ENCODE data around the gene OSBPL3.

DNA sequence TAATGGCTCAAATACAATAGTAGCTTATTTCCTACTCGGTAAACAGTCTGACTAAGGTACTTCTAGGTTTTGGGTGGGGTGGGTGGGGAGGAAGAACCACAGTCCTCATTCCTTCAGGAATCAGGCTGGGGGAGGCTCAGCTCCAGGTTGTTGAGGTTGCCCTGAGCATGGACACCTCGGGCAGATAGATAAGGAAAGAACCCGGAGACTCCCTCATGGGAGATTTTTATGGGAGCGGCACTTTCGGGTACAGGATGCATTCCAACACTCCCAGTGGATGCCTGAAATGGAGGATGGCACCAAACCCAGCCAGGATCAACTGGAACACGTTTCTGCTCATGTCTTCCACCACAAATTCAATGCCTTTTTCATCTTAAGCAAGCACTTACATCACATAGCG, 217.2 kb downstream of the OSBPL3 start:
- TF ChIP-seq CBFB (CRISPR knock-in tag; IDR thresholded peaks at IDR 0.05; ENCODE audit: low read depth) (no peak), ZNF416 (CRISPR knock-in tag; IDR thresholded peaks at IDR 0.05) (no peak), GABPB1 (CRISPR knock-in tag; IDR thresholded peaks at IDR 0.05) (no peak), KAT7 (CRISPR knock-in tag; IDR thresholded peaks at IDR 0.05; ENCODE audit: borderline replicate concordance) (no peak)
- TF ChIP-seq, protein P1, sequence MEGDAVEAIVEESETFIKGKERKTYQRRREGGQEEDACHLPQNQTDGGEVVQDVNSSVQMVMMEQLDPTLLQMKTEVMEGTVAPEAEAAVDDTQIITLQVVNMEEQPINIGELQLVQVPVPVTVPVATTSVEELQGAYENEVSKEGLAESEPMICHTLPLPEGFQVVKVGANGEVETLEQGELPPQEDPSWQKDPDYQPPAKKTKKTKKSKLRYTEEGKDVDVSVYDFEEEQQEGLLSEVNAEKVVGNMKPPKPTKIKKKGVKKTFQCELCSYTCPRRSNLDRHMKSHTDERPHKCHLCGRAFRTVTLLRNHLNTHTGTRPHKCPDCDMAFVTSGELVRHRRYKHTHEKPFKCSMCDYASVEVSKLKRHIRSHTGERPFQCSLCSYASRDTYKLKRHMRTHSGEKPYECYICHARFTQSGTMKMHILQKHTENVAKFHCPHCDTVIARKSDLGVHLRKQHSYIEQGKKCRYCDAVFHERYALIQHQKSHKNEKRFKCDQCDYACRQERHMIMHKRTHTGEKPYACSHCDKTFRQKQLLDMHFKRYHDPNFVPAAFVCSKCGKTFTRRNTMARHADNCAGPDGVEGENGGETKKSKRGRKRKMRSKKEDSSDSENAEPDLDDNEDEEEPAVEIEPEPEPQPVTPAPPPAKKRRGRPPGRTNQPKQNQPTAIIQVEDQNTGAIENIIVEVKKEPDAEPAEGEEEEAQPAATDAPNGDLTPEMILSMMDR (IDR thresholded peaks at IDR 0.05) = no peak
- TF ChIP-seq, protein P2, sequence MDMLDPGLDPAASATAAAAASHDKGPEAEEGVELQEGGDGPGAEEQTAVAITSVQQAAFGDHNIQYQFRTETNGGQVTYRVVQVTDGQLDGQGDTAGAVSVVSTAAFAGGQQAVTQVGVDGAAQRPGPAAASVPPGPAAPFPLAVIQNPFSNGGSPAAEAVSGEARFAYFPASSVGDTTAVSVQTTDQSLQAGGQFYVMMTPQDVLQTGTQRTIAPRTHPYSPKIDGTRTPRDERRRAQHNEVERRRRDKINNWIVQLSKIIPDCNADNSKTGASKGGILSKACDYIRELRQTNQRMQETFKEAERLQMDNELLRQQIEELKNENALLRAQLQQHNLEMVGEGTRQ (CRISPR knock-in tag; IDR thresholded peaks at IDR 0.05) = no peak
- TF ChIP-seq, protein P3, sequence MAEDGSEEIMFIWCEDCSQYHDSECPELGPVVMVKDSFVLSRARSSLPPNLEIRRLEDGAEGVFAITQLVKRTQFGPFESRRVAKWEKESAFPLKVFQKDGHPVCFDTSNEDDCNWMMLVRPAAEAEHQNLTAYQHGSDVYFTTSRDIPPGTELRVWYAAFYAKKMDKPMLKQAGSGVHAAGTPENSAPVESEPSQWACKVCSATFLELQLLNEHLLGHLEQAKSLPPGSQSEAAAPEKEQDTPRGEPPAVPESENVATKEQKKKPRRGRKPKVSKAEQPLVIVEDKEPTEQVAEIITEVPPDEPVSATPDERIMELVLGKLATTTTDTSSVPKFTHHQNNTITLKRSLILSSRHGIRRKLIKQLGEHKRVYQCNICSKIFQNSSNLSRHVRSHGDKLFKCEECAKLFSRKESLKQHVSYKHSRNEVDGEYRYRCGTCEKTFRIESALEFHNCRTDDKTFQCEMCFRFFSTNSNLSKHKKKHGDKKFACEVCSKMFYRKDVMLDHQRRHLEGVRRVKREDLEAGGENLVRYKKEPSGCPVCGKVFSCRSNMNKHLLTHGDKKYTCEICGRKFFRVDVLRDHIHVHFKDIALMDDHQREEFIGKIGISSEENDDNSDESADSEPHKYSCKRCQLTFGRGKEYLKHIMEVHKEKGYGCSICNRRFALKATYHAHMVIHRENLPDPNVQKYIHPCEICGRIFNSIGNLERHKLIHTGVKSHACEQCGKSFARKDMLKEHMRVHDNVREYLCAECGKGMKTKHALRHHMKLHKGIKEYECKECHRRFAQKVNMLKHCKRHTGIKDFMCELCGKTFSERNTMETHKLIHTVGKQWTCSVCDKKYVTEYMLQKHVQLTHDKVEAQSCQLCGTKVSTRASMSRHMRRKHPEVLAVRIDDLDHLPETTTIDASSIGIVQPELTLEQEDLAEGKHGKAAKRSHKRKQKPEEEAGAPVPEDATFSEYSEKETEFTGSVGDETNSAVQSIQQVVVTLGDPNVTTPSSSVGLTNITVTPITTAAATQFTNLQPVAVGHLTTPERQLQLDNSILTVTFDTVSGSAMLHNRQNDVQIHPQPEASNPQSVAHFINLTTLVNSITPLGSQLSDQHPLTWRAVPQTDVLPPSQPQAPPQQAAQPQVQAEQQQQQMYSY (CRISPR knock-in tag; IDR thresholded peaks at IDR 0.05) = no peak
